HCT116 (cell line): Measurements from ENCODE around the gene ATP8A2. TPM values are rescaled to one million over a fixed set of nuclear protein-coding genes. Genes with fewer than 3 reads are reported as not detected.
"Not testable (repeated sequence)": the region's sequence is repeated elsewhere in the genome, so short reads cannot be mapped to it uniquely, and the experiment has no call there.

Experiments
- ATAC-seq: fragments of 200-7000 bp; cut with Tn5 transposase; 2 replicates; pipeline ENCODE4 v1.9.1; 2020; ENCODE audit warnings: mild to moderate bottlenecking, moderate library complexity
- BruUV-seq: library from RNA; stranded (reverse); fragments of 400-500 nt; replicated peaks from 2 replicates; lab custom pipeline; 2021; lab: Mats Ljungman, UMichigan
- CTCF ChIA-PET: fragments of 300-600 bp; sonication (Branson Sonifier 250); formaldehyde crosslinking; loops from one replicate; lab custom pipeline; 2021; ENCODE audit warnings: antibody characterized with exemption; lab: Charles Lee
- POLR2A ChIA-PET: fragments of 300-600, 350-600 bp; sonication (Branson Sonifier 250); formaldehyde crosslinking; loops from one replicate; lab custom pipeline; 2021; ENCODE audit warnings: antibody characterized with exemption; lab: Charles Lee
- RAD21 ChIA-PET, 2 experiments: fragments of 300-600 bp; sonication (Branson Sonifier 250); formaldehyde crosslinking; loops; one replicate each; lab custom pipeline; 2023; ENCODE audit warnings: low total read pairs in 2 of 2; ENCODE audit not compliant: uncharacterized antibody in 2 of 2, unreplicated experiment in 2 of 2, low non-redundant PET in 1 of 2; lab: Charles Lee
- DNase-seq: peaks from one replicate; pipeline ENCODE4 v3.0.0-alpha.2; 2010; ENCODE audit warnings: low read depth, low spot score
- H2AFZ ChIP-seq: fragments of 200-600 bp; shearing (Covaris generic), sonication (generic); 2 replicates; pipeline ENCODE4 v1.6.1; 2017; ENCODE audit warnings: low read depth, mixed run types, mixed read lengths, antibody characterized with exemption, low read length; ENCODE audit not compliant: poor library complexity, severe bottlenecking
- H3K27ac ChIP-seq: 2 replicates; pipeline ENCODE4 v1.5.1; 2012; ENCODE audit warnings: low read depth, low read length
- H3K27me3 ChIP-seq: fragments of 200-600 bp; sonication (generic); 2 replicates; pipeline ENCODE4 v1.6.1; 2016; ENCODE audit warnings: mixed run types, low read length, mixed read lengths; ENCODE audit not compliant: insufficient read depth
- H3K36me3 ChIP-seq, 2 experiments: fragments of 200-500 bp in 1 of 2; fragments of 200-600 bp in 1 of 2; sonication (Bioruptor generic) in 1 of 2; sonication (generic) in 1 of 2; 2 replicates each; pipeline versions ENCODE4 v1.5.1 to v1.6.1; 2014 to 2016; ENCODE audit warnings: low read length in 2 of 2, inconsistent platforms in 1 of 2, mixed read lengths in 1 of 2, mixed run types in 1 of 2; ENCODE audit not compliant: insufficient read depth in 2 of 2, control insufficient read depth in 1 of 2
- H3K4me1 ChIP-seq, 2 experiments: fragments of 200-600 bp in 1 of 2; sonication (generic) in 1 of 2; 2 replicates each; pipeline versions ENCODE4 v1.5.1 to v1.6.1; 2012 to 2017; ENCODE audit warnings: low read length in 2 of 2, inconsistent platforms in 1 of 2, mild to moderate bottlenecking in 1 of 2, mixed read lengths in 1 of 2, mixed run types in 1 of 2, moderate library complexity in 1 of 2; ENCODE audit not compliant: insufficient read depth in 2 of 2, control insufficient read depth in 1 of 2
- H3K4me2 ChIP-seq: fragments of 200-600 bp; sonication (generic); 2 replicates; pipeline ENCODE4 v1.6.1; 2017; ENCODE audit warnings: mixed run types, low read length, mixed read lengths
- H3K4me3 ChIP-seq, 2 experiments: fragments of 200-600 bp in 1 of 2; sonication (generic) in 1 of 2; replicated peaks in 1 of 2; 2 replicates each; pipeline ENCODE4 v1.5.1; 2011 to 2016; ENCODE audit warnings: low read length in 2 of 2, control low read depth in 1 of 2, low read depth in 1 of 2, mild to moderate bottlenecking in 1 of 2, mixed read lengths in 1 of 2, mixed run types in 1 of 2
- H3K79me2 ChIP-seq: fragments of 200-600 bp; sonication (generic); 2 replicates; pipeline ENCODE4 v1.6.1; 2017; ENCODE audit warnings: mild to moderate bottlenecking, mixed run types, low read length, moderate library complexity, mixed read lengths; ENCODE audit not compliant: insufficient read depth
- H3K9ac ChIP-seq: fragments of 200-600 bp; sonication (generic); 2 replicates; pipeline ENCODE4 v1.6.1; 2016; ENCODE audit warnings: low read length, mixed read lengths
- H3K9me2 ChIP-seq: fragments of 200-600 bp; sonication (generic), shearing (Covaris generic); 2 replicates; pipeline ENCODE4 v1.6.1; 2017; ENCODE audit warnings: mixed run types, mild to moderate bottlenecking, moderate library complexity; ENCODE audit not compliant: insufficient read depth
- H3K9me3 ChIP-seq, 2 experiments: fragments of 200-500 bp in 1 of 2; fragments of 200-600 bp in 1 of 2; sonication (Bioruptor generic) in 1 of 2; sonication (generic) in 1 of 2; 2 replicates each; pipeline ENCODE4 v1.6.1; 2014 to 2017; ENCODE audit warnings: low read length in 2 of 2, mixed read lengths in 2 of 2, inconsistent platforms in 1 of 2, low read depth in 1 of 2, mild to moderate bottlenecking in 1 of 2, mixed run types in 1 of 2, moderate library complexity in 1 of 2; ENCODE audit not compliant: control insufficient read depth in 1 of 2, insufficient read depth in 1 of 2
- H4K20me1 ChIP-seq: fragments of 200-600 bp; sonication (generic), shearing (Covaris generic); 2 replicates; pipeline ENCODE4 v1.6.1; 2017; ENCODE audit warnings: mixed run types, mild to moderate bottlenecking, moderate library complexity; ENCODE audit not compliant: insufficient read depth
- CEBPB ChIP-seq: IDR thresholded peaks from 2 replicates; pipeline ENCODE4 v1.6.1; 2012; ENCODE audit warnings: low read depth
- ELF1 ChIP-seq: IDR thresholded peaks from 2 replicates; pipeline ENCODE4 v1.6.1; 2012; ENCODE audit warnings: low read depth, borderline replicate concordance
- JUND ChIP-seq: IDR thresholded peaks from 2 replicates; pipeline ENCODE4 v1.6.1; 2012
- MAX ChIP-seq: IDR thresholded peaks from 2 replicates; pipeline ENCODE4 v1.6.1; 2012
- POLR2A ChIP-seq: IDR thresholded peaks from 2 replicates; pipeline ENCODE4 v1.7.0; 2011; ENCODE audit warnings: borderline replicate concordance; ENCODE audit not compliant: insufficient read depth, insufficient read length; ENCODE audit errors: extremely low read depth
- ZBTB33 ChIP-seq: IDR thresholded peaks from 2 replicates; pipeline ENCODE4 v1.6.1; 2011; ENCODE audit warnings: mild to moderate bottlenecking, low read length, moderate library complexity; ENCODE audit not compliant: insufficient replicate concordance; ENCODE audit errors: extremely low read depth
- ZFX ChIP-seq: fragments of 450-650 bp; IDR thresholded peaks from 2 replicates; pipeline ENCODE4 v1.6.1; 2017
- intact Hi-C: fragments of 100-400 bp; cut with micrococcal nuclease; formaldehyde crosslinking; loops from 2 replicates; pipeline ENCODE4 v1.10.0; 2022
- total RNA-seq: library from RNA; stranded (reverse); gene quantifications from one replicate; pipeline ENCODE4 v1.2.1, GENCODE V29; 2021; ENCODE audit not compliant: unreplicated experiment
- TF ChIP-seq, protein P1 (sequence below): IDR thresholded peaks from 2 replicates; pipeline ENCODE4 v1.6.1; 2012

The ATP8A2 gene
- total RNA-seq, 1 experiment from 2014 or later = not detected

DNA sequence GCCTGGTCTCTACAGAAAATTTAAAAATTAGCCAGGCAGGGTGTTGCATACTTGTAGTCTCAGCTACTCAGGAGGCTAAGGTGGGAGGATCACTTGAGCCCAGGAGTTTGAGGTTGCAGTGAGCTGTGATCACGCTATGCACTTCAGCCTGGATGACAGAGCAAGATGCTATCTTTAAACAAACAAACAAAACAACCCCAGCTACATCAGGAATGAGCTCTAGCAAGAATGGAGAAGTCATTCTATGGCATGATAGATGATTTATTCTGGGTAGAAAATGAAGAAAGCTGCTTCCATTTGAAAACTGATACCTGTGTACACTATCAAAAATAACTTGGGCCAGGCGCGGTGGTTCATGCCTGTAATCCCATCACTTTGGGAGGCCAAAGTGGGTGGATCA, 695.8 kb downstream of the ATP8A2 start:
- Histone ChIP-seq H3K9me2 (no peaks in the 10 kb centered on the region), H3K9ac (no peak overlapping the region), H3K9me3 (no peaks in the 10 kb centered on the region), H4K20me1 (no peaks in the 10 kb centered on the region), H3K4me2 (no peak overlapping the region), H3K27me3 (no peaks in the 10 kb centered on the region), H3K4me1 (no peaks in the 10 kb centered on the region), H3K4me3 (no peak overlapping the region), H3K36me3 (no peaks in the 10 kb centered on the region), H3K79me2 (no peaks in the 10 kb centered on the region), H2AFZ (no peak overlapping the region), H3K27ac (no peak overlapping the region)
- intact Hi-C loops = no loop called here
- no peak for TF ChIP-seq POLR2A
- no peak for TF ChIP-seq ZBTB33
- no peak for TF ChIP-seq MAX
- TF ChIP-seq ZFX = no peak
- no peak for TF ChIP-seq JUND
- TF ChIP-seq ELF1 = no peak
- TF ChIP-seq, protein P1, sequence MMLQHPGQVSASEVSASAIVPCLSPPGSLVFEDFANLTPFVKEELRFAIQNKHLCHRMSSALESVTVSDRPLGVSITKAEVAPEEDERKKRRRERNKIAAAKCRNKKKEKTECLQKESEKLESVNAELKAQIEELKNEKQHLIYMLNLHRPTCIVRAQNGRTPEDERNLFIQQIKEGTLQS = no peak
- no peak for TF ChIP-seq CEBPB
- RAD21 ChIA-PET = no interaction called here
- ATAC-seq (no peak), DNase-seq (no peak)
- CTCF ChIA-PET = interaction anchor here (1.0 to 1.2 kb wide), 2 partner anchors 493 to 631 kb away, joined by 3 to 4 read pairs; no protein-coding TSS in a partner anchor
- BruUV-seq = no TSS peak
- POLR2A ChIA-PET = no interaction called here

- H3K4me2 ChIP-seq, POLR2A ChIA-PET, H3K36me3 ChIP-seq, H2AFZ ChIP-seq, H4K20me1 ChIP-seq, ATAC-seq, H3K79me2 ChIP-seq, H3K27me3 ChIP-seq, H3K4me1 ChIP-seq, H3K9ac ChIP-seq, intact Hi-C loops, RAD21 ChIA-PET, DNase-seq, H3K9me2 ChIP-seq, H3K4me3 ChIP-seq, H3K27ac ChIP-seq, H3K9me3 ChIP-seq, BruUV-seq: not testable (repeated sequence)
- CTCF ChIA-PET = interaction anchor here (1.0 to 1.2 kb wide), 2 partner anchors 494 to 630 kb away, joined by 3 to 4 read pairs; no protein-coding TSS in a partner anchor
Measured at GRCh38 chr13:26068372-26068771, 696.6 kb downstream of the ATP8A2 start.

DNA sequence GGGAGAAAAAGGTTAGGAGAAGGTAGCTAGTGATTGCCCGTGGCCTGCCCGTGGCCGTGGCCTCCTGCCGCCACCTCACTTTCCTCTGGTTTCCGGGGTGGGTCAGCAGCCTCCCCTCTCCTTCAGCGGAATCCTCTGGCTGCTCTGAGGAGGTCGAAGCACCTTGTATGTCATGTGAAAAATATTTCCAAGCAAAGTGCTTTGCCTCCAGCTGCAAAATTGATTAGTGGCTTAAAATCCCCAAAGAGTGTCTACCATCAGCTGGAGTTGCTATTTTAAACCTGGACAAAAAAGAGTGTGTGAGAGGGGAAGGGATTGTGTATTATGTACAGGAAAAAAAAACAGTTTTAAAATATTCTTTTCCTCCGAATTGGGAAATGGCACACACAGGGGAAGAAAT, 697.9 kb downstream of the ATP8A2 start:
- H3K9me2 ChIP-seq, H3K27ac ChIP-seq, H3K9ac ChIP-seq, H3K4me3 ChIP-seq, RAD21 ChIA-PET, DNase-seq, BruUV-seq, ATAC-seq, H3K9me3 ChIP-seq, H3K4me1 ChIP-seq, H4K20me1 ChIP-seq, H3K36me3 ChIP-seq, H3K79me2 ChIP-seq, H3K27me3 ChIP-seq, H3K4me2 ChIP-seq, intact Hi-C loops, H2AFZ ChIP-seq, POLR2A ChIA-PET, CTCF ChIA-PET: not testable (repeated sequence)
